Measurements from ENCODE around the gene EVI5.

GRCh38 chr1:92817137-92817697, 32.3 kb upstream of the EVI5 start:
- no peak for TF ChIP-seq POLR2A (IDR thresholded peaks at IDR 0.05)
- no peak for TF ChIP-seq CTCF (IDR thresholded peaks at IDR 0.05)
